Stomach (tissue), 9 donors: ENCODE measurements around the gene EPC1. TPM values are rescaled to one million over a fixed set of nuclear protein-coding genes. Genes with fewer than 3 reads are reported as not detected.

Experiments
- DNase-seq, 2 donors: peaks; one replicate each; pipeline versions ENCODE4 v3.0.0 to v3.0.0-alpha.2; 2013 to 2019
- H3K27ac ChIP-seq, 5 donors: fragments of 200-600 bp in 4 of 5; sonication (generic) in 4 of 5; one replicate each; pipeline ENCODE4 v1.5.1; 2013 to 2019; ENCODE audit warnings: mild to moderate bottlenecking in 1 of 5, moderate library complexity in 1 of 5
- H3K27me3 ChIP-seq, 3 donors: fragments of 200-600 bp; sonication (generic); one replicate each; pipeline ENCODE4 v1.5.1; 2017 to 2019; ENCODE audit warnings: mixed run types in 1 of 3
- H3K36me3 ChIP-seq, 4 donors: fragments of 200-600 bp; sonication (generic); 1 replicate in 3 of 4; 2 replicates in 1 of 4; pipeline ENCODE4 v1.5.1; 2016 to 2019
- H3K4me1 ChIP-seq, 4 donors: fragments of 200-600 bp; sonication (generic); one replicate each; pipeline ENCODE4 v1.5.1; 2016 to 2019
- H3K4me3 ChIP-seq, 4 donors: fragments of 200-600 bp; sonication (generic) in 3 of 4; one replicate each; pipeline ENCODE4 v1.5.1; 2016 to 2019; ENCODE audit warnings: mild to moderate bottlenecking in 1 of 4
- H3K9me3 ChIP-seq, 4 donors: fragments of 200-600 bp; sonication (generic); one replicate each; pipeline ENCODE4 v1.5.1; 2016 to 2019
- CTCF ChIP-seq, 7 experiments: fragments of 450-650 bp in 4 of 7; fragments of 200-600 bp in 3 of 7; sonication (generic) in 3 of 7; IDR thresholded peaks; one replicate each; pipeline ENCODE4 v1.5.1; 2016 to 2019; ENCODE audit warnings: antibody characterized with exemption in 7 of 7, control low read depth in 2 of 7, mild to moderate bottlenecking in 1 of 7
- EP300 ChIP-seq: sonication (generic); formaldehyde crosslinking; IDR thresholded peaks from one replicate; pipeline ENCODE4 v1.6.1; 2017; ENCODE audit warnings: antibody characterized with exemption
- POLR2A ChIP-seq, 4 donors: fragments of 450-650 bp; IDR thresholded peaks; one replicate each; pipeline ENCODE4 v1.6.1; 2016; ENCODE audit warnings: antibody characterized with exemption in 4 of 4, control low read depth in 2 of 4, mild to moderate bottlenecking in 1 of 4, moderate library complexity in 1 of 4
- POLR2AphosphoS5 ChIP-seq, 3 donors: sonication (generic); formaldehyde crosslinking; IDR thresholded peaks; one replicate each; pipeline ENCODE4 v1.6.1; 2016; ENCODE audit warnings: antibody characterized with exemption in 3 of 3
- WGBS, 5 donors: extraction: QIAGEN DNeasy Blood & Tissue Kit in 3 of 5; methylation state at CpG; one replicate each; pipeline versions ENCODE4 v1.1.5 to v1.1.7; 2013 to 2018; 5-methylcytosine and 5-hydroxymethylcytosine counted together
- intact Hi-C: fragments of 100-400 bp; cut with DNase I; formaldehyde crosslinking; loops from one replicate; pipeline ENCODE4 v1.15.1; 2023; ENCODE audit warnings: low total_unique reads
- polyA plus RNA-seq, 3 donors: library from polyadenylated mRNA; stranded (reverse); fragments of 200-250 nt; gene quantifications; one replicate each; pipeline ENCODE4 v1.2.3, GENCODE V29; 2013
- total RNA-seq, 5 donors: library from RNA; depleted of rRNA; stranded (reverse); fragments of >200 nt; gene quantifications; one replicate each; pipeline versions ENCODE4 v1.1.0 to v1.2.3, GENCODE V29; 2014 to 2016
- donor health status: healthy with polysubstance abuse.
- donor health status: Bipolar disorder and iron deficiency.
- donor health status: healthy.

EPC1 gene
- total and polyA plus RNA-seq, 8 donors = 9.2 to 182 (median 32.5) TPM

GRCh38 chr10:32374605-32375004 is 27.6 kb upstream of the EPC1 start:
- Histone ChIP-seq H3K9me3 (no peaks in the 10 kb centered on the region), H3K27ac (peak overlapping the region in 1 of 5 donors; percentile 15), H3K4me1 (peaks cover 1 to 59% (median 30%) of the 10 kb centered on the region in 4 donors), H3K4me3 (no peak overlapping the region), H3K27me3 (no peaks in the 10 kb centered on the region), H3K36me3 (no peaks in the 10 kb centered on the region)
- DNase-seq = no peak
- TF ChIP-seq POLR2AphosphoS5 (IDR thresholded peaks at IDR 0.05) (no peak), EP300 (no peak), CTCF (IDR thresholded peaks at IDR 0.05) (no peak), POLR2A (IDR thresholded peaks at IDR 0.05) (no peak)
- intact Hi-C loops = no loop called here
- WGBS, 5 donors = 21 to 67% (median 53%) methylated on average over 1 of the region's 1 CpG

DNA sequence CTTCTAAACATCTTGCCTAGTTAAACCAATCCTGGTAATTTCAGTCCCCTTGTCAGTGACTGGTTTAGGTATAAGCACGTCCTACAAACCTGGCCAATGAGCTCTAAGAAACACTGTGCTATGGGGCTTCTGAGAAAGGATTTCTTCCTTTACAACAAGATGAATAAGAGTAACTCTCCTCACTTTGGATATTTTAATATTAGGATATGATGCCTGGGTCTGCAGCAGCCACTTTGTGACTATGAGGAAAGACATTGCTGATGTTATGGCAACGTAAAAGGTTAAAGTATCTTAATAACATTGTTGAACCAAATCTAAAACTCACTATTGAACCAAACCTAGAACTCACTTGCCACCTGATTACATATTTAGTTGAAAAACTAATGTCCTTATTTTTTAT is 26.5 kb upstream of the EPC1 start:
- WGBS, 5 donors = 86 to 95% (median 94%) methylated on average over 2 of the region's 2 CpGs
- H3K4me1 ChIP-seq = peaks cover 0 to 65% (median 30%) of the 10 kb centered on the region in 4 donors
- intact Hi-C loops = no loop called here
- H3K27me3 ChIP-seq = no peaks in the 10 kb centered on the region
- H3K27ac ChIP-seq = peak overlapping the region in 2 of 5 donors; percentile 3 to 9
- no peaks in the 10 kb centered on the region for H3K9me3 ChIP-seq
- no peak for DNase-seq
- H3K4me3 ChIP-seq = no peak overlapping the region
- TF ChIP-seq CTCF (IDR thresholded peaks at IDR 0.05) (no peak), POLR2A (IDR thresholded peaks at IDR 0.05) (no peak), POLR2AphosphoS5 (IDR thresholded peaks at IDR 0.05) (no peak), EP300 (no peak)
- H3K36me3 ChIP-seq = no peaks in the 10 kb centered on the region

DNA sequence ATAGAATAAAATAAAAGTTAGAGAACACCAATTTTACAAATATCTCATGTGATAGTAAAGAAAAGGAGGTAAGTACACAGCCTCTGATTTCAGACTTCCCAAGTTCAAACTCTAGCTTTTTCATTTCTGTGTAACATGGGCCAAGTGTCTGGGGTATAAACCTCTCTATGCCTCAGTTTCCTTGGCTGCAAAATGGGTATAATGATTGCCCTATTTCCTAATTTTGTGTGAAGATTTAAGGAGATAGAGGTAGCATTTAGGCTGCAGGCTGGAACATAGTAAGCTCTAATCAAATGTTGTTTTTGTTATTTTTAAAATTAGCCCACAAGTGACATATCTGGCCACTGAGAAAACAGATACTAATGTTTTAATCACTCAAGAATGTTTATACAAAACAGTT is 26.1 kb upstream of the EPC1 start:
- TF ChIP-seq POLR2AphosphoS5 (IDR thresholded peaks at IDR 0.05) (no peak), CTCF (IDR thresholded peaks at IDR 0.05) (no peak), POLR2A (IDR thresholded peaks at IDR 0.05) (no peak), EP300 (no peak)
- peaks cover 0 to 69% (median 32%) of the 10 kb centered on the region in 4 donors for H3K4me1 ChIP-seq
- H3K9me3 ChIP-seq = no peaks in the 10 kb centered on the region
- intact Hi-C loops = no loop called here
- no peaks in the 10 kb centered on the region for H3K27me3 ChIP-seq
- no peaks in the 10 kb centered on the region for H3K36me3 ChIP-seq
- DNase-seq = no peak
- no peak overlapping the region for H3K4me3 ChIP-seq
- peak overlapping the region in 3 of 5 donors; percentile 9 to 52 (median 22) for H3K27ac ChIP-seq

- Histone ChIP-seq H3K27me3 (no peaks in the 10 kb centered on the region), H3K9me3 (no peaks in the 10 kb centered on the region), H3K4me1 (peaks cover 3 to 75% (median 39%) of the 10 kb centered on the region in 4 donors), H3K27ac (peak overlapping the region in 3 of 5 donors; percentile 22 to 52 (median 28)), H3K36me3 (no peaks in the 10 kb centered on the region), H3K4me3 (no peak overlapping the region)
- no peak for TF ChIP-seq CTCF (IDR thresholded peaks at IDR 0.05)
- peak in 1 of 3 donors; percentile 54 for TF ChIP-seq POLR2AphosphoS5 (IDR thresholded peaks at IDR 0.05)
- WGBS, 5 donors = 44 to 67% (median 57%) methylated on average over 10 of the region's 10 CpGs
- DNase-seq = peak in 1 of 2 donors; percentile 56
- intact Hi-C loops = no loop called here
Measured at GRCh38 chr10:32372000-32372875, 25.3 kb upstream of the EPC1 start.
